B cell (primary cell): ENCODE results near the gene MUL1. TPM values are rescaled to one million over a fixed set of nuclear protein-coding genes. Genes with fewer than 3 reads are reported as not detected.

Experiments
- ATAC-seq: fragments of 200-7000 bp; cut with Tn5 transposase; one replicate; pipeline ENCODE4 v1.10.0; 2021; ENCODE audit warnings: low read depth, mild to moderate bottlenecking, moderate number of reproducible peaks, moderate library complexity
- CTCF ChIA-PET: fragments of 350-600 bp; sonication (Branson Sonifier 250); formaldehyde crosslinking; loops from one replicate; lab custom pipeline; 2021; ENCODE audit warnings: antibody characterized with exemption, inconsistent platforms; lab: Charles Lee
- POLR2A ChIA-PET: fragments of 350-600 bp; sonication (Branson Sonifier 250); formaldehyde crosslinking; loops from one replicate; lab custom pipeline; 2021; ENCODE audit warnings: antibody characterized with exemption; lab: Charles Lee
- DNase-seq: peaks from one replicate; pipeline ENCODE4 v3.0.0; 2013
- H2AFZ ChIP-seq: 2 replicates; pipeline ENCODE4 v1.6.1; 2012; ENCODE audit warnings: mild to moderate bottlenecking, low read depth, low read length; ENCODE audit not compliant: insufficient read depth, poor library complexity, severe bottlenecking
- H3K27ac ChIP-seq, 2 donors: 1 replicate in 1 of 2; 2 replicates in 1 of 2; pipeline ENCODE4 v1.5.1; 2012 to 2013; ENCODE audit warnings: low read length in 2 of 2, mild to moderate bottlenecking in 2 of 2, moderate library complexity in 1 of 2
- H3K27me3 ChIP-seq, 4 experiments: fragments of 200-600 bp in 1 of 4; sonication (generic) in 1 of 4; replicated peaks in 1 of 4; 1 replicate in 2 of 4; 2 replicates in 2 of 4; pipeline versions ENCODE4 v1.6.1 to v1.7.0; 2013 to 2016; ENCODE audit warnings: low read length in 3 of 4, mild to moderate bottlenecking in 2 of 4, mixed read lengths in 1 of 4, moderate library complexity in 1 of 4; ENCODE audit not compliant: insufficient read depth in 4 of 4, control insufficient read depth in 3 of 4; ENCODE audit errors: control extremely low read depth in 1 of 4
- H3K36me3 ChIP-seq, 2 experiments: replicated peaks in 1 of 2; 1 replicate in 1 of 2; 2 replicates in 1 of 2; pipeline versions ENCODE4 v1.6.1 to v1.7.1; 2013; ENCODE audit warnings: low read length in 1 of 2; ENCODE audit not compliant: insufficient read depth in 2 of 2, control insufficient read depth in 1 of 2; ENCODE audit errors: control extremely low read depth in 1 of 2, extremely low read depth in 1 of 2
- H3K4me1 ChIP-seq, 2 donors: fragments of 200-600 bp in 1 of 2; sonication (generic) in 1 of 2; 1 replicate in 1 of 2; 2 replicates in 1 of 2; pipeline versions ENCODE4 v1.5.1 to v1.6.1; 2013 to 2017; ENCODE audit warnings: low read length in 2 of 2; ENCODE audit not compliant: control insufficient read depth in 2 of 2, insufficient read depth in 2 of 2
- H3K4me2 ChIP-seq: replicated peaks from 2 replicates; pipeline ENCODE3; 2012; ENCODE audit warnings: mild to moderate bottlenecking, low read depth, low read length; ENCODE audit not compliant: poor library complexity, severe bottlenecking
- H3K4me3 ChIP-seq, 5 experiments: fragments of 200-600 bp in 1 of 5; sonication (generic) in 1 of 5; 1 replicate in 3 of 5; 2 replicates in 2 of 5; pipeline versions ENCODE4 v1.5.1 to v1.7.0; 2011 to 2016; ENCODE audit warnings: low read length in 4 of 5, mild to moderate bottlenecking in 4 of 5, low read depth in 2 of 5, control low read depth in 1 of 5, moderate library complexity in 1 of 5; ENCODE audit not compliant: insufficient read depth in 1 of 5; ENCODE audit errors: control extremely low read depth in 1 of 5, extremely low read depth in 1 of 5
- H3K79me2 ChIP-seq: fragments of 200-600 bp; sonication (generic); one replicate; pipeline ENCODE4 v1.6.0; 2016; ENCODE audit warnings: low read length; ENCODE audit not compliant: control insufficient read depth, insufficient read depth
- H3K9ac ChIP-seq: fragments of 200-600 bp; sonication (generic); 2 replicates; pipeline ENCODE4 v1.6.1; 2017; ENCODE audit warnings: mild to moderate bottlenecking, low read length, moderate library complexity
- H3K9me3 ChIP-seq, 3 donors: one replicate each; pipeline versions ENCODE4 v1.6.1 to v1.7.1; 2013; ENCODE audit warnings: low read length in 2 of 3; ENCODE audit not compliant: control insufficient read depth in 2 of 3, insufficient read depth in 1 of 3; ENCODE audit errors: control extremely low read depth in 1 of 3
- H4K20me1 ChIP-seq: 2 replicates; pipeline ENCODE4 v1.6.0; 2012; ENCODE audit warnings: mild to moderate bottlenecking, low read length; ENCODE audit not compliant: insufficient read depth, control insufficient read depth, poor library complexity, severe bottlenecking
- H3K27ac Mint-ChIP-seq: one replicate; pipeline ENCODE4 v1.8.0; 2021; ENCODE audit warnings: mixed read lengths
- H3K27me3 Mint-ChIP-seq: one replicate; pipeline ENCODE4 v1.8.0; 2021; ENCODE audit warnings: mixed read lengths
- H3K4me1 Mint-ChIP-seq: one replicate; pipeline ENCODE4 v1.8.0; 2021; ENCODE audit warnings: mixed read lengths
- H3K4me3 Mint-ChIP-seq: one replicate; pipeline ENCODE4 v1.8.0; 2021; ENCODE audit warnings: mixed read lengths
- H3K9me3 Mint-ChIP-seq: one replicate; pipeline ENCODE4 v1.8.0; 2022; ENCODE audit warnings: mixed read lengths; ENCODE audit not compliant: insufficient read depth
- CTCF ChIP-seq: fragments of 200-600 bp; IDR thresholded peaks from one replicate; pipeline ENCODE4 v1.8.0; 2022; ENCODE audit warnings: antibody characterized with exemption, mild to moderate bottlenecking
- EZH2 ChIP-seq: IDR thresholded peaks from 2 replicates; pipeline ENCODE4 v1.6.1; 2012; ENCODE audit warnings: borderline replicate concordance, low read depth, mild to moderate bottlenecking, moderate library complexity, low read length; ENCODE audit not compliant: insufficient read depth, poor library complexity, severe bottlenecking
- WGBS: methylation state at CpG from one replicate; pipeline ENCODE4 v1.1.5; 2013; ENCODE audit warnings: missing lambda C conversion rate; ENCODE audit not compliant: insufficient coverage; 5-methylcytosine and 5-hydroxymethylcytosine counted together
- intact Hi-C: fragments of 100-400 bp; cut with micrococcal nuclease; formaldehyde crosslinking; loops from one replicate; pipeline ENCODE4 v1.10.0; 2022
- polyA plus RNA-seq: library from polyadenylated mRNA; depleted of rRNA; stranded (reverse); fragments of >200 nt; gene quantifications from 2 replicates; pipeline ENCODE4 v1.2.3, GENCODE V29; 2012
- total RNA-seq, 2 donors: library from RNA; stranded (reverse); fragments of 120-200 nt in 1 of 2; gene quantifications; 1 replicate in 1 of 2; 2 replicates in 1 of 2; pipeline versions ENCODE4 v1.2.3 to v1.2.4, GENCODE V29; 2013 to 2022

MUL1 gene
- total and polyA plus RNA-seq, 2 donors (not counting 1 experiment from before 2014, with no cell fraction given): 11.4 to 23.9 TPM

- H3K4me1 ChIP-seq: peaks cover 9 to 13% of the 10 kb centered on the region in 2 donors
- no peak overlapping the region for H3K4me2 ChIP-seq
- no peak overlapping the region for H3K4me3 ChIP-seq
- peaks cover 3 to 50% of the 10 kb centered on the region in 2 experiments for H3K36me3 ChIP-seq
- Mint-ChIP-seq H3K4me1 (peaks cover 3% of the 10 kb centered on the region), H3K4me3 (no peak overlapping the region), H3K27ac (no peak overlapping the region), H3K9me3 (no peaks in the 10 kb centered on the region), H3K27me3 (no peaks in the 10 kb centered on the region)
- H3K27me3 ChIP-seq: no peaks in the 10 kb centered on the region
- CTCF ChIA-PET: no interaction called here
- no peak overlapping the region for H3K9ac ChIP-seq
- H2AFZ ChIP-seq: no peak overlapping the region
- 97% methylated on average over 6 of the region's 7 CpGs for WGBS
- H3K9me3 ChIP-seq: no peaks in the 10 kb centered on the region
- TF ChIP-seq CTCF: no peak
- TF ChIP-seq EZH2: no peak
- ATAC-seq (no peak), DNase-seq (no peak)
- intact Hi-C loops: no loop called here
- H3K27ac ChIP-seq: no peak overlapping the region
- H3K79me2 ChIP-seq: no peaks in the 10 kb centered on the region
- H4K20me1 ChIP-seq: peaks cover 4% of the 10 kb centered on the region
- POLR2A ChIA-PET: no interaction called here
Observed at GRCh38 chr1:20498116-20498515, 9.8 kb downstream of the MUL1 start.

DNA sequence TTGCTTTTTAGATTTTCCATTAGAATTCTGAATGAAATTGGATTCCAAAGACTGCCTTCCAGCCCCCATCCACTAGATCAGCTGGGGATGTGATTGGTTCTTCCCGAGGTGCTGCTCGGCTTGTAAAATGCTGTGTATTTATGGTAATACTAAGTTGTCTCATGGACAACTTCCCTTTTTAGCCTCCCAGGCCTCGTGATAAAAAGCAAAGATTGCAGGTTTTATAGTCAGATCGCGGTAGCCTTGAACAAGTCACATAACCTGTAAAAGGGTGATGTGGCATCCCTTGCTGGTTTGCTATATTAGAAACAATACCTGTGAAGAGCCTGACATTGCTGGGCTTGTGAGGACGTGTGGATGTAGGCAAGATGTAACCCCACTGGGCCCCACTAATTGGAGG, 10.4 kb downstream of the MUL1 start:
- DNase-seq: no peak

More for the DNA sequence above, 10.4 kb downstream of the MUL1 start:
- Histone ChIP-seq H3K79me2 (no peaks in the 10 kb centered on the region), H3K36me3 (peaks cover 3 to 46% of the 10 kb centered on the region in 2 experiments), H3K27me3 (no peaks in the 10 kb centered on the region), H3K4me2 (no peak overlapping the region), H3K4me3 (no peak overlapping the region), H3K27ac (no peak overlapping the region), H4K20me1 (peaks cover 4% of the 10 kb centered on the region), H3K9me3 (no peaks in the 10 kb centered on the region), H2AFZ (no peak overlapping the region), H3K4me1 (peaks cover 9 to 13% of the 10 kb centered on the region in 2 donors), H3K9ac (no peak overlapping the region)
- intact Hi-C loops: no loop called here
- POLR2A ChIA-PET: no interaction called here
- no peak for ATAC-seq
- Mint-ChIP-seq H3K4me1 (peaks cover 7% of the 10 kb centered on the region), H3K27me3 (no peaks in the 10 kb centered on the region), H3K9me3 (no peaks in the 10 kb centered on the region), H3K4me3 (no peak overlapping the region), H3K27ac (no peak overlapping the region)
- CTCF ChIA-PET: no interaction called here
- no CpG with 5 or more reads among the region's 6 CpGs for WGBS
- no peak for TF ChIP-seq CTCF
- no peak for TF ChIP-seq EZH2
